Epithelial cell of prostate (primary cell): ENCODE results near the gene NIPAL3.
A peak's percentile ranks its signal among the peaks of the same experiment; 100 is the strongest.

ENCODE experiments used
- DNase-seq: peaks from one replicate; pipeline ENCODE4 v3.0.0-alpha.2; 2011; ENCODE audit warnings: low read depth, low spot score
- H3K27ac ChIP-seq: fragments of 450-650 bp; 2 replicates; pipeline ENCODE4 v1.5.1; 2017; ENCODE audit warnings: mild to moderate bottlenecking

NIPAL3 gene

GRCh38 chr1:24415334-24415909, at the start of gene NIPAL3:
NIPAL3 (plus strand) TSS chr1:24415802; CDS start chr1:24419548, 3,746 bp downstream.
- peak within 1 kb of the TSS; percentile 98 for H3K27ac ChIP-seq
- DNase-seq: peak; percentile 98

GRCh38 chr1:24366707-24367106, 48.9 kb upstream of the NIPAL3 start:
- no peak for DNase-seq
- H3K27ac ChIP-seq: no peak overlapping the region

GRCh38 chr1:24369199-24369598, 46.4 kb upstream of the NIPAL3 start:
- H3K27ac ChIP-seq: peak overlapping the region; percentile 7
- no peak for DNase-seq

GRCh38 chr1:24369801-24370200, 45.8 kb upstream of the NIPAL3 start:
- DNase-seq: no peak
- H3K27ac ChIP-seq: no peak overlapping the region

- DNase-seq: no peak
- peak overlapping the region; percentile 99 for H3K27ac ChIP-seq
Measured at GRCh38 chr1:24373044-24373443, 42.6 kb upstream of the NIPAL3 start.

- DNase-seq: no peak
- peak overlapping the region; percentile 99 for H3K27ac ChIP-seq
Measured at GRCh38 chr1:24373710-24374109, 41.9 kb upstream of the NIPAL3 start.

GRCh38 chr1:24374891-24375786, 40.5 kb upstream of the NIPAL3 start:
- H3K27ac ChIP-seq: peak overlapping the region; percentile 99
- DNase-seq: peak; percentile 81

- peak; percentile 95 for DNase-seq
- H3K27ac ChIP-seq: peak overlapping the region; percentile 97
Measured at GRCh38 chr1:24379733-24380315, 35.8 kb upstream of the NIPAL3 start.

GRCh38 chr1:24380508-24380907, 35.1 kb upstream of the NIPAL3 start:
- H3K27ac ChIP-seq: peak overlapping the region; percentile 97
- no peak for DNase-seq

- H3K27ac ChIP-seq: peak overlapping the region; percentile 97
- no peak for DNase-seq
Measured at GRCh38 chr1:24381256-24381655, 34.3 kb upstream of the NIPAL3 start.

GRCh38 chr1:24382165-24382577, 33.4 kb upstream of the NIPAL3 start:
- DNase-seq: no peak
- peak overlapping the region; percentile 97 for H3K27ac ChIP-seq

GRCh38 chr1:24383381-24383940, 32.1 kb upstream of the NIPAL3 start:
- peak overlapping the region; percentile 97 for H3K27ac ChIP-seq
- no peak for DNase-seq

- H3K27ac ChIP-seq: peak overlapping the region; percentile 97
- DNase-seq: peak; percentile 90
Measured at GRCh38 chr1:24384251-24385090, 31.1 kb upstream of the NIPAL3 start.

- peak overlapping the region; percentile 97 for H3K27ac ChIP-seq
- DNase-seq: no peak
Measured at GRCh38 chr1:24385160-24385940, 30.3 kb upstream of the NIPAL3 start.

GRCh38 chr1:24386241-24386640, 29.4 kb upstream of the NIPAL3 start:
- no peak for DNase-seq
- peak overlapping the region; percentile 97 for H3K27ac ChIP-seq

GRCh38 chr1:24386931-24387330, 28.7 kb upstream of the NIPAL3 start:
- no peak overlapping the region for H3K27ac ChIP-seq

GRCh38 chr1:24387636-24388175, 27.9 kb upstream of the NIPAL3 start:
- H3K27ac ChIP-seq: no peak overlapping the region
- DNase-seq: no peak

More at GRCh38 chr1:24386931-24387330, 28.7 kb upstream of the NIPAL3 start:
- DNase-seq: no peak

- peak overlapping the region; percentile 14 for H3K27ac ChIP-seq
- DNase-seq: no peak
Measured at GRCh38 chr1:24388331-24388885, 27.2 kb upstream of the NIPAL3 start.
